HG03039 (cell line): ENCODE measurements around the gene ULK3.

ENCODE experiments used
- ATAC-seq: cut with Tn5 transposase; IDR thresholded peaks from one replicate; pipeline ENCODE4 v1.9.1; 2021; ENCODE audit warnings: mild to moderate bottlenecking, moderate library complexity; ENCODE audit not compliant: unreplicated experiment

ULK3 gene

DNA sequence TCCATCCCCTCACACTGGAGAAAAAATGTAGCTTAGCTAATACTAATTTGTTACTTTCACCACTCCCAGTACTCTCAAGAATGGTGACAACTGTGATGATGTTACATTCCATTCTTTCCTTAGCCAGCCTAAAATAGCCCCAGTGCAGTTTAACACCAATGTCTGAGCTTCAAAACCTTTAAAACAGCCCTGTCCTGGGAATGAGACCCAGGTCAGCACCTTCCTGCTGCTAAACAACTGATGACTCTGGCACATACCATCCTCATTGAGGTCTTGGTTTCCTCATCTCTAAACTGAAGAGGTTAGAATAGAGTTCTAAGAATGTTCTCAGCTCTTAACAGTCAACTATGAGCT, 26.4 kb upstream of the ULK3 start:
- no peak for ATAC-seq

DNA sequence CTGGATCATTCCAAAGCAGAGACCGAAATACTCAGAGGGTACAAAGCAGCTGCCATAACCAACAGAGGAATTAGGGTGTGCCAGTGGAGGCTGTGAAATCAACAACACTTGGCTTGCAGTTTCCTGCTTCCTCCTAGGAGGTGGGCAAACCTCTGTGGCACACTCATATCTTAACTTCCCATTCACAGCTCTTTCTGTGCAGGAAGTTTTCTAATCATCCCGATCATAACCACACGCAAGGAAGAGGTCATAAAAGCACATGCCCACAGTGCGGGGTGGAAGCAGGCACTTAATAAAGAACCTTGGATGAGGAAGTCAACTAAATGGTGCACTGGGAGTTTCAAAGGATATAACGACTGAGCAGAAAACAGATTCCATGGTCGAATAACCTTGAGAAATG, 25.1 kb upstream of the ULK3 start:
- no peak for ATAC-seq

GRCh38 chr15:74867466-74868038, 24.6 kb upstream of the ULK3 start:
- no peak for ATAC-seq

DNA sequence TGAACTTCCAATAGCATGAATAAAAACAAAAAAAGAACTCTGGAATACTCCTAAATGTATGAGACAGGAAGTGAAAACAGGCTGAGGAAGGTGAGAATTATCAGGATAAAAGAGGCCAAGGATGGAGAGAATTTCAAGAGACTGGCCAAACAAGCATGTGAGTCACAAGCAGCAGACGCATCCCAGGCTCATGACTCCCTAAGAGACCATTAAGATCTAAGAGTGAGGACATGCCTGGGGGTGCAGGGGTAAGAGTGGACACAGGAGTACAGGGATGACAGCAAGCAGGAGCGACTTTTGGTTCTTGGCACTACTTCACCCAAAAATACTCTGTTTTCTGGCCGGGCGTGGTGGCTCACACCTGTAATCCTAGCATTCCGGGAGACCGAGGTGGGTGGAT, 23.1 kb upstream of the ULK3 start:
- no peak for ATAC-seq

DNA sequence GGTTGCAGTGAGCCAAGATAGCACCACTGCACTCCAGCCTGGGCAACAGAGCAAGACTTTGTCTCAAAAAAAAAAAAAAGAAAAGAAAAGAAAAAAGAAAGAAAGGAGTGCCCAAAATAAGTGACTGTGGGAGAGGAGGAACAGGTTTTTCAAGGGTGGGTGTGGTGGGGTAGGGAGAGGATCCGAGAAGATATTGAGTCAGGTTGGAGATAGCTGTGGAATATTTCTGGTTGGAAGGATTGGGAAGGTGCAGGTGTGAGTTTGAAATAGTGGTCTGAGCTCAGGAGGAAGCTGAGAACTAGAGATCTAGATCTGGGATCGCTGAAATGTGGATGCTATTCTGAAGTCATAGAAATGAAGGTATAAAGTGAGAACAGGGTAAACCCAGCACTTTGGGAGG, 22.4 kb upstream of the ULK3 start:
- ATAC-seq, result no peak

DNA sequence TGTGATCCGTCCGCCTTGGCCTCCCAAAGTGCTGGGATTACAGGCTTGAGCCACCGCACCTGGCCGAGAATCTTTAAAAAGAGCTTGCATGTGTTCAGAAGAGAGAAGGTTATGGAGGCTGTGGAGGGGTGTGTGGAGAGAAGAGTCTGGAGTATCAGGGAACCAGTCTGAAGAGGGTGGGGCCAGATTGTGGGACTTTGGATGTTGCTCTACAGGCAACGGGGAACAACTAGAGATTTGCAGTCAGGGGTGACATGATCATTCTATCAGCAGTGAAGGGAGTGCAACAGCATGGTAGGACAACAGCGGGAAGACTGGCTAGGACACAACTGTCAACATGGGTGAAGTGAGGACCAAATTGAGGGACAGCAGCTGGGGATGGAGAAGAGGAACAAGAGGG, 21.3 kb upstream of the ULK3 start:
- no peak for ATAC-seq

- ATAC-seq, result no peak
These were observed 20.5 kb upstream of the ULK3 start for GRCh38 chr15:74863239-74864056.

- ATAC-seq, result no peak
These were observed 15.4 kb upstream of the ULK3 start for GRCh38 chr15:74858369-74858740.

- ATAC-seq, result no peak
These were observed 14.9 kb upstream of the ULK3 start for GRCh38 chr15:74857671-74858368.

DNA sequence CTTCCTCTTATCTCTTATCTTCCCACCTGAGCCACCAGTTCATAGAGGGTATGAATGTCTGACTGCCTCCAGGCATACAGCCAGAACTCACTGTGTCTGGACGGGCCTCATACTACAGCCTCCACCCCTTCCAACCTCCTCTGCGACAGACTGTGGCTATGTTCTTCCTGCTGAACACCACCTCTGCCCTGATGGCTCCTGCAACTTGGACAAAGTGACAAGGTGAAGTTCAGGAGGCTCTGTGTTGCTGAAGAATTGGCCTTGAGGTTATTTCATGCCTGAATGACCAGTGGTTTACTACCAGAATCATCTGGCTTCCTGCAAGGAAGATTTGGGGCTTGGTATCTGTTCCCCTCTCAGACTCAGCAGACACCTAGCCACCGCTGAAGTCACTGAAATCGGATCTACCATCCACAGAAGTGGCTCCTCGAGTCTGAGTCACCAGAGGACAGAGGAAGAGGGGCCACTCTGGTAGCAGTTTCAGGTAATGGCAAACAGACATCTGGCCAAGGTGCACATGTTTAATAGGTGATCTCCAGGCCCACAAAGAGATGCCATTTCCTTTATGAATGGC, 14.2 kb upstream of the ULK3 start:
- no peak for ATAC-seq

- no peak for ATAC-seq
These were observed 13.6 kb upstream of the ULK3 start for GRCh38 chr15:74856537-74856936.

- ATAC-seq, result no peak
These were observed 12.9 kb upstream of the ULK3 start for GRCh38 chr15:74855857-74856256.

DNA sequence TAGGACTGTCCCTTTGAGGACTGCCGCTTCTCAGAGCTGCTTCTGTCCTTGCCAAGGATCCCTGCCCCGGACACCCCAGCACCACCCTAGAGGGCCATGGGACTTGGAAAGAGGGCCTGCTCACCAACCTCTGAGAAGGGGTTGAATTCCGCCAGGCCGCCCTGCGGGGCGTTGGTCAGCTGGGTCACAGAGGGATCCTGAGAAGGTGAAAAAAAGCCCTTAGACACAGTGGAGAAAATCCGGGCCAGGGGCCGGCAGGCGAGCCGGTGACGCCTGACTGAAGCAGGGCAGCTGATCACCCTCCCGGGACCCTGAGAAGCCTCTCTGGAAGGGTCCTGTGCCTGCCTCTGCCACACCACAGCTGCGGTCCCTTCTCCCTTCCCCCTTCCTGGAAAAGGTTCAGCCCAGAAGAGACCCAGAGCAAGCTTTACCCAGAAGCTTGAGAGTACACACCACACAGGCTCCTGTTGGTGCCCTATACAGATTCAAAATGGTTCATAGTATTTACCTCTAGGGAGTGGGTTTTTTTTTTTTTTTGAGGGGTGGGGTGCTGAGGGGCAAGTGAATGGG, 11.6 kb upstream of the ULK3 start:
- no peak for ATAC-seq

GRCh38 chr15:74851960-74852359, 9.0 kb upstream of the ULK3 start:
- ATAC-seq, result no peak

DNA sequence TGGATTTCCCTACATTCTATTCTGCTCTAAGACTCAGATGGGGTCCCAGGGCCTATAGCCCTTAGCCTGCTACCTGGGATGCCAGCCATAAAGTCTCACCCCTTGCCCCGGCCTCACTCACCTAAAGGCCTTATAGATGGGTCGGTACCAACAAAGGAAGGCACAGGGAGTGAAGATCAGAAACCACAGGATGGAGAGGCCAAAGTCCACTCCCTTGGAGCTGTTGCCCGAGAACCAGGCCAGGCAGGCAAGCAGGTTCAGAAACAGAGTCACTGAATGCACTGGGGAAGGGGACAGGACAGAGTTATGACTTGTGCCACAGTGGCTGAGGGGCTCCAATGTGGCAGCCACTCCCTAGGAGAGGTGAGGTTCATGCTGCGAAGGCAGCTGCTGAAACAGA, 7.4 kb upstream of the ULK3 start:
- no peak for ATAC-seq

DNA sequence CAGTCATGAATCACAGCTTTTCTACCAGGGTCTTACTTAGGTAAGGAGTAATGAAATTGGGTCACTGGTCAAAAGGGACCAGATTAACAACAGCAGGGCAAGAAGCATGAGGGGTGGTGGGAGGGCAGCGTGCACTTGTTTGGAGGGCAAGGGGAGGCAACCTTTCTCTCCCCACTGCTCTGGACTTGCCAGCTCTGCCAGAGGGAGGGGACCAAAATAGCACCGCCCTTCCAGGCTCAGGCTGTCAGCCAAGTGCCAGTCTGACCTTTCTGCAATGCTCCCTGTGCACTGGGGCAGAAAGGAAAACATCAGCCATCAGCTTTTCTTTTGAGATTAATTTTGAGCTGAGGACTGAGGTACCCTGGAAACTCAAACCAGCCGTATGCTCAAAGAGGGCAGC, 4.5 kb upstream of the ULK3 start:
- no peak for ATAC-seq

DNA sequence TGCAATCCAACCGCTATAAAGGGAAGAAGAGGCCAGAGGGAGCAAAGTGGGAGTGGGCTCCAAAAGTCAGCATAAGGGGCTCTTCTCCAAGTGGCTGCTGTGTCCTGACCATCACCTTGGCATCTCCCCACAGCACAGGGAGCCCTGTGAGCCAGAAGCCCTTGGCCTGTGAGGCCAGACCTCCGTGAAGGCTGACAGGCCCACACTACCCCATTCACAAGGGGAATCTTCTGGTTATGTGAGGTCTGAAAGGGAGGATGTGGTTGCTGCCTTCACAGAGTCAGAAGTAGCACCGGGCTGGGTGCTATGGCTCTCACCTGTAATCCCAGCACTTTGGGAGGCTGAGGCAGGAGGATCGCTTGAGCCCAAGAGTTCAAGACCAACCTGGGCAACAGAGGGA, 2.6 kb upstream of the ULK3 start:
- no peak for ATAC-seq

- no peak for ATAC-seq
These were observed 2.2 kb upstream of the ULK3 start for GRCh38 chr15:74845208-74845568.

DNA sequence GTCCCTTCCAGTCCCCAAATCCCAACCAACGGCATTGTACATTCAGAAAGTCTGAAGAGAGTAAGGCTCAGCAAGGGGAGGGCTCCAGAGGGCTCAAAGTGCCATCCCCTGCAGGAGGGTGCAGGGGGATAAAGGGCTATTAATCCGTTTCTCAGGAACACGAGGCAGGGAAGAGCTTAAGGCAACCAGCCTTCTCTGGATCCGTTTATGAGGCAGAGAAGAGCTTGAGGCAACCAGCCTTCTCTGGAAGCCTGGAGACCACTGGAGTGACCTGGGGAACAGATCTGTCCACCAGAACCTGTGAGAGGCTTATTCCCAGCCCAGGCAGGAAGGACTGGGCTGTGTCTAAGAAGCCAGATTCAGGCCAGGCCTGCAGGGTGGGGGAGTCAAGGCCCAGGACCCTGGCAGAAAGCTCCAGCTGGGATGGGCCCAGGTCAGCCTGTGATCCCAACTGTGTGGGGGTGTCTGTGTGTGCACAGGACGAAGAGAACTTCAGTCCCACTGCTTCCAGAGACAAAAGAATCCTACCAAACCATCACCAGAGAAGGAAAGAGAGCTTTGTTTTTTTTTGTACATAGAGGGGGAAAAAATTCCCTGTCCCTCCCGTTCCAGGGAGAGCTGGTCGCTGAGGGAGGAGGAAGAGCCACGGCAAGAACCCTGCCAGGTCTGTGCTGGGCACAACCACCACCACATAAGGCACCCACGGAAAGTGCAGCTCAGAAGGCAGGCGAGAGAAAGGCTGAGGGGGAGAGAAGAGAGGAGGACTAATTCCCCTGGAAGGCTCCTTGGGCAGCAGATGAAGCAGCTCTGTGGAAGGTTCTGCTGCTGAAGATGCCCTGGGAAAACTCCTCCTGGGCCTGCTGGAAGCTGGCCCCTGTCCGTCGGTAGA, 1.6 kb upstream of the ULK3 start:
- ATAC-seq, result no peak

GRCh38 chr15:74843891-74844299, 939 bp upstream of the ULK3 start:
- ATAC-seq, result no peak

- ATAC-seq, result no peak
These were observed 481 bp upstream of the ULK3 start for GRCh38 chr15:74843445-74843828.
